Peyer's patch (tissue), 4 donors: Measurements from ENCODE around the gene ABLIM1.

Experiments used
- CTCF ChIP-seq, 6 experiments: fragments of 450-650 bp in 4 of 6; fragments of 200-600 bp in 2 of 6; sonication (generic) in 1 of 6; IDR thresholded peaks; one replicate each; pipeline ENCODE4 v1.5.1; 2017 to 2019; ENCODE audit warnings: antibody characterized with exemption in 6 of 6, mild to moderate bottlenecking in 3 of 6, moderate library complexity in 1 of 6
- POLR2A ChIP-seq, 2 donors: fragments of 450-650 bp; IDR thresholded peaks; one replicate each; pipeline ENCODE4 v1.5.1; 2017; ENCODE audit warnings: antibody characterized with exemption in 2 of 2, mild to moderate bottlenecking in 2 of 2, moderate library complexity in 2 of 2

- no peak for TF ChIP-seq CTCF (IDR thresholded peaks at IDR 0.05)
- TF ChIP-seq POLR2A (IDR thresholded peaks at IDR 0.05): no peak
Measured at GRCh38 chr10:114504769-114505579, 153.1 kb downstream of the ABLIM1 start.
